Measurements from ENCODE around the gene HIPK2.

DNA sequence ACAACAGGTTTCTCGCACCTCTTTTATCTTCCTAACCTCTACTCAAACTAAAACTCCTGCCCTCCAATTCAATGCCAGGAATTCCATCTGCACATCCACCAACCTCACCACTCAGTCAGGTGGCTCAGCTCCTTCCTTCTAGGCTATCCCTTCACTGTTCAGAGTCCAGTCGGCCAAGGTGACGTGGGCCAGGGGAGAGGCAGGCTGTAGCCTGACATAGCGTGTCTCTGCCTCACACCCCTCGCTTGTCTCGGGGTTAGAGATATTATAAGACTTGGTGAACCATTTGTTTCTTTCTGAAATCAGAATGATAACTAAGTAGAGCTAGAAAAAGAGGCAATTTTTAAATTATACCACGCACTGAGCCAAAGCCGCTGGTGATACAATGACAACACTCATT lies 31.1 kb downstream of the HIPK2 start:
- TF ChIP-seq RCOR1 (IDR thresholded peaks at IDR 0.05; ENCODE audit: low read depth, low read length) = no peak
- TF ChIP-seq JUN (IDR thresholded peaks at IDR 0.05) = no peak
- TF ChIP-seq REST (IDR thresholded peaks at IDR 0.05) = no peak

Measured in A549 (cell line).